Liver (tissue), 3 donors: Measurements from ENCODE around the gene YTHDF1.

ENCODE experiments used
- CTCF ChIP-seq: fragments of 150-350 bp; IDR thresholded peaks from 2 replicates; pipeline ENCODE4 v1.5.1; 2017; ENCODE audit warnings: improper control_type of control experiment, low read depth, low read length; ENCODE audit not compliant: missing input control
- HNF4A ChIP-seq, 2 donors: conservative IDR thresholded peaks; 2 replicates each; pipeline ENCODE4 v1.6.1; 2016; ENCODE audit warnings: antibody characterized with exemption in 2 of 2, mild to moderate bottlenecking in 2 of 2
- HNF4G ChIP-seq: IDR thresholded peaks from 2 replicates; pipeline ENCODE4 v1.6.1; 2016; ENCODE audit warnings: antibody characterized with exemption
- NR2F2 ChIP-seq: IDR thresholded peaks from 2 replicates; pipeline ENCODE4 v1.6.1; 2016; ENCODE audit warnings: antibody characterized with exemption
- REST ChIP-seq: IDR thresholded peaks from 2 replicates; pipeline ENCODE4 v1.6.1; 2016; ENCODE audit warnings: antibody characterized with exemption, mild to moderate bottlenecking
- TAF1 ChIP-seq: conservative IDR thresholded peaks from 2 replicates; pipeline ENCODE4 v1.6.1; 2016; ENCODE audit warnings: antibody characterized with exemption, mild to moderate bottlenecking
- YY1 ChIP-seq: IDR thresholded peaks from 2 replicates; pipeline ENCODE4 v1.6.1; 2016; ENCODE audit warnings: antibody characterized with exemption, mild to moderate bottlenecking
- TF ChIP-seq, protein P1 (sequence below): IDR thresholded peaks from 2 replicates; pipeline ENCODE4 v1.6.1; 2016; ENCODE audit warnings: antibody characterized with exemption
- donor health status: healthy.
- donor health status: healthy.

GRCh38 chr20:63196768-63197470 is 19.0 kb downstream of the YTHDF1 start:
- no peak for TF ChIP-seq HNF4G
- no peak for TF ChIP-seq NR2F2
- TF ChIP-seq CTCF, result no peak
- TF ChIP-seq YY1, result no peak
- no peak for TF ChIP-seq HNF4A (conservative IDR thresholded peaks at IDR 0.05)
- no peak for TF ChIP-seq TAF1
- TF ChIP-seq REST, result no peak
- TF ChIP-seq, protein P1, sequence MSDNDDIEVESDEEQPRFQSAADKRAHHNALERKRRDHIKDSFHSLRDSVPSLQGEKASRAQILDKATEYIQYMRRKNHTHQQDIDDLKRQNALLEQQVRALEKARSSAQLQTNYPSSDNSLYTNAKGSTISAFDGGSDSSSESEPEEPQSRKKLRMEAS, result no peak
